HG02588 (cell line): Measurements from ENCODE around the gene DNAJC17.

Experiments used
- ATAC-seq: cut with Tn5 transposase; IDR thresholded peaks from one replicate; pipeline ENCODE4 v1.9.1; 2021; ENCODE audit warnings: mild to moderate bottlenecking, moderate library complexity; ENCODE audit not compliant: unreplicated experiment

DNAJC17 gene

GRCh38 chr15:40831861-40832260 lies 24.6 kb upstream of the DNAJC17 start:
- ATAC-seq: no peak

DNA sequence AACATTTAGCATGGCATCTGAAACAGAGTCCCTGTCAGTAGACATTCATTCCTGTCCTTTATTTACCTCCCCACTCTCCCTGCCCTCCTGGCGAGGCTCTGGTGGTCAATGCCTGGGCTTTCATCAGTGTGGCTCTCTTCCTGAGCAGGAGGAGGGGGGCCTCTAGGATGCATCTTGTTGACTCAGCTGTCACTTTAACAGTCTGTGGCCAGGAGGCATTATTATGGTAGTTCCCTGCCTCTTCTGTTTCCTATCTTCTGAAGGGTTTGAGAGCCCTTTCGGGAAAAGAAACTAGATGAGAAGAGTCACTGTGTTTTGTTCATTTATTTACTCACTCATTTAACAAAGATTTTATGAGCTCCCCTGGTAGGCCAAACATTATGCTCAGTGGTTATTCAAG lies 23.6 kb upstream of the DNAJC17 start:
- ATAC-seq: no peak

GRCh38 chr15:40829115-40829514 lies 21.8 kb upstream of the DNAJC17 start:
- no peak for ATAC-seq

DNA sequence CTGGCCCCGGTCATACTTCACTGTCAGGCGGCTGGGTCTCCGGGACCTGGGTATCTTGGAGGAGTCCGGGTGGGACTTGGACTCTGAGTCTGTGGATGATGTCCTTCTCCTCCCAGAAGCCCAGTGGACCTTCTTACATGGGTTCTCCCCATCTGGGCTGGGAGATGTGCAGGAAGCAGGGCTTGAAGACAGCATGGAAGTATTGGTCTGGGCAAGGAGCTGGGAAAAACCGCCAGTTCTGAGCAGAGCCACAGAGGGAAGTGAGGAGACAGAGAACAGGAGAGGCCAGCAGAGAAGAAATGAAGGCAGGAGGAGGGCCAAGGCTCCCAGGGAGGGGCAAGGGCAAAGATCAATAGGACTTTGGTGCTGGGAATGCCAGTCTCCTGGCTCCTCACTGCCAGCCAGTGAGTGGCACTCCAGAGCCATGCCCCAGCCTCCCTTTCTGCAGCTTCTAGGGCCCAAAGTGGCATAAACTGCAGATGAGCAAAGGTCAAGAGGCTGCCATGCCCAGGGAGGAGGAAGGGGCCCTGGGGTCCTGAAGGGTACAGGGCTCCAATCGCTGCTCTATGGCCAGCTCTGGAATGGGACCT lies 21.3 kb upstream of the DNAJC17 start, which contains the start of gene PPP1R14D:
Gene PPP1R14D, minus strand, starts transcription at position 262 of the 590 bp plus-strand sequence. Its CDS starts 67 bp downstream, at position 195.
- no peak for ATAC-seq

DNA sequence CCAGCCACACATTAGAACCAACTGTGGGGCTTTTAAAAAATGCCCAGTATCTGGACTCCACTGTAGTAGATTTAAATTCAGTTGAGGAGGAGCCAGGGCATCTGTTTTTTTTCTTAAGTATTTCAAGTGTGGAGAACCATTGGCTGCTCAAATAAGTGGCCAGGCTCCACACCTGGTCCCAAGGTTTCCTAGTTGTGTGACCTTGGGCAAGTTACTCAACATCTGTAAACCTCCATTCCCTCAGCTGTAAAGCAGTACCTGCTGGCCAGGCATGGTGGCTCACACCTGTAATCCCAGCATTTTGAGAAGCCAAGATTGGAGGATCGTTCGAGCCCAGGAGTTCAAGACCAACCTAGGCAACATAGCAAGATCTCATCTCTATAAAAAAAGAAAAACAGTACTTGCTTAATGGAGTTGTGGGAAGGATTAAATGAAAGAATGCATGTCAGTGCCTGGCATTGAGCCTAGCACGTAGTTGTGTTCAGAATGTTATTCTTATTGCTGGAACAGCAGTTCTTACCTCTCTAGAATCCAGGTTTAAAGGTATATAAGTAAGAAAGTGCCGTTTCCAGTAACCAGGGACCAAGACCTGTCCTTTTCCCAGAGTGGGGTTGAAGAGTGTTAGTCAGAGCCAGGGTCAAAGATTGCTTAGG lies 19.3 kb upstream of the DNAJC17 start:
- no peak for ATAC-seq

GRCh38 chr15:40825661-40826422 lies 18.6 kb upstream of the DNAJC17 start:
- ATAC-seq: no peak

DNA sequence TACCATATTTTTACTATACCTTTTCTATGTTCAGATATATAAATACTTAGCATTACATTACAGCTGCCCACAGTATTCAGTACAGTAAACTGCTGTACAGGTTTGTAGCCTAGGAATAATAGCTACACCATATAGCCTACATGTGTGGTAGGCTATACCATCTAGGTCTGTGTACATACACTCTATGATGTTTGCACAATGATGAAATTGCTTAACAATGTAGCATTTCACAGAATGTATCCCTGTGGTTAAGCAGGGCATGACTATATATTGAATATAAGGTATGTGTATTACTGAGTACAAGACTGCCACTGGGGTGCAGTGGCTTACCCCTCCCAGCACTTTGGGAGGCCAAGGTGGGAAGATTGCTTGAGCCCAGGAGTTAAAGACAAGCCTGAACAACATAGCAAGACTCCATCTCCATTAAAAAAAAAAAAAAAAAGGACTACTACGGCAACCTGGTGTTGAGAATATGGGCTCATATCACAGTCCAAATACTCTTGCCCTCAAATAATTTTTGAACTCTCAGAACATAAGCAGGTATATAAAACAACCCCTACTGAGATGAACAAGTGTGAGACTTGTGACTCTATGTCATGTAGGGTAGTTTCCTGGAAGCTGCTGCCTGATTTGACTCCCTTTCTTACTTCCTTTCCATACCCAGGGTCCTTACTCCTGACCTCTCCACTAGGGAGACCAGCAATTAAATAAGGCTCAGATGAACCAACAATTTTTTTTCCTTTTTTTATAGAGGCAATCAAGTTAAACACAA lies 16.5 kb upstream of the DNAJC17 start:
- no peak for ATAC-seq

DNA sequence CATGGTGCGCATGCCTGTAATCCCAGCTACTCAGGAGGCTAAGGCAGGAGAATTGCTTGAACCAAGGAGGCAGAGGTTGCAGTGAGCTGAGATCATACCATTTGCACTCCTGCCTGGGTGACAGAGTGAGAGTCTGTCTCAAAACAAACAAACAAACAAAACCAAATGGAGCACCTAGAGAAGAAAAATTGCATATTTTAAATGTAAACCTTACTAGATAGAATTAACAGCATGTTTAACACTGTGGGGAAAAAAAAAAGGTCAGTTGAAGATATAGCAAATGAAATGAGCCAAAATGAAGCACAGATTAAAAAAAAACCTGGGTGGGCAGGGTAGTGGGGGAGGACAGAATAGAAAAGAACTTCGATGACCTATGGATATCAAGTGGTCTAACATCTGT lies 13.9 kb upstream of the DNAJC17 start:
- ATAC-seq: no peak

- no peak for ATAC-seq
Measured at GRCh38 chr15:40819048-40819447, 11.8 kb upstream of the DNAJC17 start.

GRCh38 chr15:40815042-40815698 lies 7.9 kb upstream of the DNAJC17 start:
- no peak for ATAC-seq

- no peak for ATAC-seq
Measured at GRCh38 chr15:40812721-40813425, 5.6 kb upstream of the DNAJC17 start.

GRCh38 chr15:40808861-40809450 lies 1.7 kb upstream of the DNAJC17 start:
- ATAC-seq: no peak

- no peak for ATAC-seq
Measured at GRCh38 chr15:40807888-40808461, 702 bp upstream of the DNAJC17 start.

GRCh38 chr15:40806672-40807027 lies 623 bp downstream of the DNAJC17 start:
- no peak for ATAC-seq

- no peak for ATAC-seq
Measured at GRCh38 chr15:40803688-40804087, 3.6 kb downstream of the DNAJC17 start.

- no peak for ATAC-seq
Measured at GRCh38 chr15:40803076-40803475, 4.2 kb downstream of the DNAJC17 start.

- ATAC-seq: no peak
Measured at GRCh38 chr15:40799523-40799922, 7.8 kb downstream of the DNAJC17 start.

DNA sequence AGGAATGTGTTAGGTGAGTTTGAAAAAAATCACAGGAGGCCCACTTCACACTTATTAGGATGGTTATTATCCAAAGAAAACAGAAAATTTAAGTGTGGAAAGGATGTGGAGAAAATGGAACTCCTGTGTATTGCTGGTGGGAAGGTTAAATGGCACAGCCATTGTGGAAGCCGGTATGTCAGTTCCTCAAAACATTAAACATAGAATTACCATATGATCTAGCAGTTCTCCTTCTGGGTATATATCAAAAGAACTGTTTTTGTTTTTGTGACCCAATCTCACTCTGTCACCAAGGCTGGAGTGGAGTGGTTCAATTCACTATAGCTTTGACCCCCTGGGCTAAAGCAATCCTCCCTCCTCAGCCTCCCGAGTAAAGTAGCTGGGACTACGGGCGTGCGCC lies 10.8 kb downstream of the DNAJC17 start:
- ATAC-seq: no peak

- ATAC-seq: no peak
Measured at GRCh38 chr15:40796041-40796440, 11.2 kb downstream of the DNAJC17 start.
